ENCODE results near the gene MPP3. TPM values are rescaled to one million over a fixed set of nuclear protein-coding genes. Genes with fewer than 3 reads are reported as not detected.

MPP3 gene
- total and polyA plus RNA-seq, 2 donors: 5.4 to 12.1 TPM

- no peak for DNase-seq (ENCODE audit: extremely low spot score)
- no peaks in the 10 kb centered on the region for H3K36me3 ChIP-seq (ENCODE audit: insufficient read depth)
- WGBS: 83% methylated on average over 24 of the region's 24 CpGs
- peaks cover 1% of the 10 kb centered on the region for H3K4me1 ChIP-seq (ENCODE audit: insufficient read depth)
- no peak within 1 kb of the TSS for H3K4me3 ChIP-seq (ENCODE audit: low read depth, low read length)
- no peak within 1 kb of the TSS for H3K27ac ChIP-seq (ENCODE audit: low read depth)
Observed at GRCh38 chr17:43758497-43759174, 74.3 kb downstream of the MPP3 start, which contains the start of gene SOST. SOST (minus strand) TSS chr17:43758791; CDS start chr17:43758741, 50 bp downstream.

- no peak overlapping the region for H3K27ac ChIP-seq (ENCODE audit: low read depth)
- H3K36me3 ChIP-seq (ENCODE audit: insufficient read depth): no peaks in the 10 kb centered on the region
- peaks cover 1% of the 10 kb centered on the region for H3K4me1 ChIP-seq (ENCODE audit: insufficient read depth)
- DNase-seq (ENCODE audit: extremely low spot score): no peak
- WGBS: 82% methylated on average over 6 of the region's 6 CpGs
- H3K4me3 ChIP-seq (ENCODE audit: low read depth, low read length): no peak overlapping the region
Observed at GRCh38 chr17:43758086-43758485, 74.9 kb downstream of the MPP3 start.

- Histone ChIP-seq H3K27ac (ENCODE audit: low read depth) (no peak overlapping the region), H3K4me3 (ENCODE audit: low read depth, low read length) (no peak overlapping the region), H3K4me1 (ENCODE audit: insufficient read depth) (peaks cover 1% of the 10 kb centered on the region), H3K36me3 (ENCODE audit: insufficient read depth) (no peaks in the 10 kb centered on the region)
- 86% methylated on average over 8 of the region's 8 CpGs for WGBS
- no peak for DNase-seq (ENCODE audit: extremely low spot score)
Observed at GRCh38 chr17:43757171-43757660, 75.7 kb downstream of the MPP3 start.

GRCh38 chr17:43756201-43756600, 76.7 kb downstream of the MPP3 start:
- H3K27ac ChIP-seq (ENCODE audit: low read depth): no peak overlapping the region
- peaks cover 1% of the 10 kb centered on the region for H3K4me1 ChIP-seq (ENCODE audit: insufficient read depth)
- H3K36me3 ChIP-seq (ENCODE audit: insufficient read depth): no peaks in the 10 kb centered on the region
- DNase-seq (ENCODE audit: extremely low spot score): no peak
- no peak overlapping the region for H3K4me3 ChIP-seq (ENCODE audit: low read depth, low read length)
- 77% methylated on average over 6 of the region's 6 CpGs for WGBS

- Histone ChIP-seq H3K4me1 (ENCODE audit: insufficient read depth) (peaks cover 1% of the 10 kb centered on the region), H3K4me3 (ENCODE audit: low read depth, low read length) (no peak overlapping the region), H3K27ac (ENCODE audit: low read depth) (no peak overlapping the region), H3K36me3 (ENCODE audit: insufficient read depth) (no peaks in the 10 kb centered on the region)
- WGBS: 7% methylated on average over 60 of the region's 60 CpGs
- DNase-seq (ENCODE audit: extremely low spot score): no peak
Observed at GRCh38 chr17:43755389-43755875, 77.5 kb downstream of the MPP3 start.

- DNase-seq (ENCODE audit: extremely low spot score): no peak
- H3K4me1 ChIP-seq (ENCODE audit: insufficient read depth): peaks cover 1% of the 10 kb centered on the region
- WGBS: 24% methylated on average over 21 of the region's 21 CpGs
- H3K36me3 ChIP-seq (ENCODE audit: insufficient read depth): no peaks in the 10 kb centered on the region
- H3K27ac ChIP-seq (ENCODE audit: low read depth): no peak overlapping the region
- no peak overlapping the region for H3K4me3 ChIP-seq (ENCODE audit: low read depth, low read length)
Observed at GRCh38 chr17:43754947-43755346, 78.0 kb downstream of the MPP3 start.

GRCh38 chr17:43753493-43754129, 79.3 kb downstream of the MPP3 start:
- WGBS: 75% methylated on average over 5 of the region's 5 CpGs
- no peak overlapping the region for H3K4me3 ChIP-seq (ENCODE audit: low read depth, low read length)
- no peaks in the 10 kb centered on the region for H3K36me3 ChIP-seq (ENCODE audit: insufficient read depth)
- peaks cover 1% of the 10 kb centered on the region for H3K4me1 ChIP-seq (ENCODE audit: insufficient read depth)
- no peak overlapping the region for H3K27ac ChIP-seq (ENCODE audit: low read depth)
- DNase-seq (ENCODE audit: extremely low spot score): no peak

Other genes starting within 250 kb of the MPP3 start
- gene MEOX1, start 171.2 kb downstream of the MPP3 start, total RNA-seq: 11.6 TPM
- gene MEOX1, start 171.2 kb downstream of the MPP3 start, polyA plus RNA-seq: 9.3 TPM
- 0.21 TPM for gene SOST, start 74.4 kb downstream of the MPP3 start, total RNA-seq
- not detected for gene SOST, start 74.4 kb downstream of the MPP3 start, polyA plus RNA-seq
- gene DUSP3, start 54.2 kb downstream of the MPP3 start, total RNA-seq: 44.5 TPM
- gene DUSP3, start 54.2 kb downstream of the MPP3 start, polyA plus RNA-seq: 73.9 TPM
- gene CFAP97D1, start 52.7 kb downstream of the MPP3 start, total RNA-seq: not detected
- 0.05 TPM for gene CFAP97D1, start 52.7 kb downstream of the MPP3 start, polyA plus RNA-seq
- 0.58 TPM for gene CD300LG, start 14.0 kb upstream of the MPP3 start, total RNA-seq
- 3.4 TPM for gene CD300LG, start 14.0 kb upstream of the MPP3 start, polyA plus RNA-seq
- gene MPP2, start 74.4 kb upstream of the MPP3 start, total RNA-seq: 3.7 TPM
- gene MPP2, start 74.4 kb upstream of the MPP3 start, polyA plus RNA-seq: 14.9 TPM
- not detected for gene PPY, start 109.3 kb upstream of the MPP3 start, total RNA-seq
- gene PPY, start 109.3 kb upstream of the MPP3 start, polyA plus RNA-seq: not detected
- gene PYY, start 120.8 kb upstream of the MPP3 start, total RNA-seq: not detected
- not detected for gene PYY, start 120.8 kb upstream of the MPP3 start, polyA plus RNA-seq
- gene NAGS, start 171.5 kb upstream of the MPP3 start, total RNA-seq: 0.90 TPM
- gene NAGS, start 171.5 kb upstream of the MPP3 start, polyA plus RNA-seq: 2.1 TPM
- gene TMEM101, start 181.8 kb upstream of the MPP3 start, total RNA-seq: 39.0 TPM
- gene TMEM101, start 181.8 kb upstream of the MPP3 start, polyA plus RNA-seq: 39.7 TPM
- 17.2 TPM for gene LSM12, start 233.5 kb upstream of the MPP3 start, total RNA-seq
- gene LSM12, start 233.5 kb upstream of the MPP3 start, polyA plus RNA-seq: 20.9 TPM
- 10.5 TPM for gene G6PC3, start 237.6 kb upstream of the MPP3 start, total RNA-seq
- gene G6PC3, start 237.6 kb upstream of the MPP3 start, polyA plus RNA-seq: 86.1 TPM

Measured in urinary bladder (tissue), 4 donors.